K562 (cell line): ENCODE measurements around the gene USPL1. TPM values are rescaled to one million over a fixed set of nuclear protein-coding genes. Genes with fewer than 3 reads are reported as not detected.

Experiments
- CREM ChIP-seq: IDR thresholded peaks from 2 replicates; pipeline ENCODE4 v1.6.1; 2014; ENCODE audit warnings: antibody characterized with exemption, low read depth
- HDAC1 ChIP-seq, 2 experiments: fragments of 450-650 bp; IDR thresholded peaks; 2 replicates each; pipeline ENCODE4 v1.6.1; 2016 to 2017; ENCODE audit warnings: inconsistent platforms in 1 of 2, mild to moderate bottlenecking in 1 of 2, moderate library complexity in 1 of 2
- NFRKB ChIP-seq: fragments of 450-650 bp; IDR thresholded peaks from 2 replicates; pipeline ENCODE4 v1.6.1; 2016; ENCODE audit warnings: low read depth
- ZNF586 ChIP-seq: fragments of 450-650 bp; formaldehyde crosslinking; conservative IDR thresholded peaks from 2 replicates; pipeline ENCODE4 v1.4.0; 2020; ENCODE audit warnings: mild to moderate bottlenecking, moderate library complexity
- polyA plus RNA-seq, 8 experiments: library from polyadenylated mRNA; depleted of rRNA in 4 of 8; stranded (reverse) in 5 of 8; unstranded in 3 of 8; fragments of >200 nt; fragmentation: Nextera tagmentation in 2 of 8; fragmentation: Illumina TruSeq in 1 of 8; extraction: Ambion mirVana in 2 of 8; extraction: Trizol in 1 of 8; gene quantifications; 2 replicates each; pipeline versions ENCODE4 v1.2.1 to v1.2.3, GENCODE V29; 2011 to 2014; ENCODE audit warnings: inconsistent platforms in 1 of 8, missing spikeins in 1 of 8
- total RNA-seq, 7 experiments: library from RNA; depleted of rRNA in 6 of 7; stranded (reverse); fragments of >200 nt in 6 of 7; fragmentation: Illumina TruSeq in 2 of 7; extraction: Trizol in 2 of 7; gene quantifications; 2 replicates each; pipeline versions ENCODE4 v1.2.1 to v1.2.3, GENCODE V29; 2011 to 2021; ENCODE audit warnings: low replicate concordance in 1 of 7
- TF ChIP-seq, protein P1 (sequence below), 3 experiments: fragments of 200-800 bp in 1 of 3; fragments of 250-450 bp in 1 of 3; fragments of 450-650 bp in 1 of 3; sonication (Bioruptor Pico) in 1 of 3; sonication (Bioruptor generic) in 1 of 3; formaldehyde crosslinking in 1 of 3; IDR thresholded peaks; 2 replicates each; pipeline versions ENCODE4 v1.6.1 to v1.8.0; 2016 to 2022; ENCODE audit warnings: mild to moderate bottlenecking in 2 of 3, missing genetic modification characterization in 2 of 3, missing compliant biosample characterization in 1 of 3, moderate library complexity in 1 of 3
- TF ChIP-seq, protein P2 (sequence below): sonication (generic); formaldehyde crosslinking; IDR thresholded peaks from 2 replicates; pipeline ENCODE4 v1.8.0; 2022; ENCODE audit warnings: mild to moderate bottlenecking, missing genetic modification reagents
- TF ChIP-seq, protein P3 (sequence below): fragments of 200-600 bp; sonication (generic); IDR thresholded peaks from one replicate; pipeline ENCODE4 v1.6.1; 2012; ENCODE audit warnings: mild to moderate bottlenecking, low read depth, low read length, inconsistent platforms
- TF ChIP-seq, protein P4 (sequence below): fragments of 250-450 bp; sonication (Bioruptor Pico); IDR thresholded peaks from 2 replicates; pipeline ENCODE4 v1.4.0; 2020; ENCODE audit warnings: borderline replicate concordance

USPL1 gene
- total and polyA plus RNA-seq, 9 of the 15 experiments (the other 6 are each of a cell fraction or from before 2014, with no cell fraction given) = 5.5 to 18.0 (median 12.0) TPM

DNA sequence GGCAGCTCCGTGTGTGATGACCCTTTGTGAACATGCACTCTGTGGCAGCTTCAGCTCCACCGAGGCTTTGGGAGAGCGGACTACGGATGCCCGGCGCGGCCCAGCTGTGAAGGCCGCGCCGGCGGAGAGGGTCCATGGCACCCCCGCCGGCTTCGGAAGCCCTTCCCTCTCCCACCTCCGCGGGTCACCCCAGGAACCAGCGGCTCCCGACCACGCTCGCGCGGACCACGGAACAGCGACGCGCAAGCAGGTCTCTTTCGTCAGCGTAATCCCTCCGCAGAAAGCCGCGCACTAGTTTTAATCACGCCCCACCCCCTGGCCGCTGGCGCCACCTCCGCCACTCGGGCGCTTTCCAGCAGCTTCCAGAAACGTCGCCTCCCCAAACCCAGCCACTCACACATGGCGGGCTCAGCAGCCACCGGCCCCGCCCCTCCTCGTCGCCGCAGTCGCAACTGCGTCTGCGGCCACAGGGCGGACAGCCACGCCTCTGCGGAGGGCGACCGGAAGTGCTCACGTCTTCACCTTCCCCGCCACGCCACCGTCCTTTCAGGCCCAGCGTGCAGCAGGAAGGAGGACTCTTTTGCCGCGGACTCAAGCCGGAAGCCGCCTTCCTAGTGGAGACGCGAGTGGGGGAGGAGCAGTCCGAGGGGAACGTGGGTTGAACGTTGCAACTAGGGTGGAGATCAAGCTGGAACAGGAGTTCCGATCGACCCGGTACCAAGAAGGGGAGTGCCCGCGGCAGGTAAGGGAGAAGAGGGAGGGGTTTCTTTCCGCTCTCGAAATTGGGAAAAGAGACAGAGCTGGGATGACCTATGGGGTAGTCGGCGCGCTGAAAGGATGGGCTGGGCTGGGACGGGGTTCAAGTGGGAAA is at the start of gene USPL1 (continued):
- TF ChIP-seq, protein P1, sequence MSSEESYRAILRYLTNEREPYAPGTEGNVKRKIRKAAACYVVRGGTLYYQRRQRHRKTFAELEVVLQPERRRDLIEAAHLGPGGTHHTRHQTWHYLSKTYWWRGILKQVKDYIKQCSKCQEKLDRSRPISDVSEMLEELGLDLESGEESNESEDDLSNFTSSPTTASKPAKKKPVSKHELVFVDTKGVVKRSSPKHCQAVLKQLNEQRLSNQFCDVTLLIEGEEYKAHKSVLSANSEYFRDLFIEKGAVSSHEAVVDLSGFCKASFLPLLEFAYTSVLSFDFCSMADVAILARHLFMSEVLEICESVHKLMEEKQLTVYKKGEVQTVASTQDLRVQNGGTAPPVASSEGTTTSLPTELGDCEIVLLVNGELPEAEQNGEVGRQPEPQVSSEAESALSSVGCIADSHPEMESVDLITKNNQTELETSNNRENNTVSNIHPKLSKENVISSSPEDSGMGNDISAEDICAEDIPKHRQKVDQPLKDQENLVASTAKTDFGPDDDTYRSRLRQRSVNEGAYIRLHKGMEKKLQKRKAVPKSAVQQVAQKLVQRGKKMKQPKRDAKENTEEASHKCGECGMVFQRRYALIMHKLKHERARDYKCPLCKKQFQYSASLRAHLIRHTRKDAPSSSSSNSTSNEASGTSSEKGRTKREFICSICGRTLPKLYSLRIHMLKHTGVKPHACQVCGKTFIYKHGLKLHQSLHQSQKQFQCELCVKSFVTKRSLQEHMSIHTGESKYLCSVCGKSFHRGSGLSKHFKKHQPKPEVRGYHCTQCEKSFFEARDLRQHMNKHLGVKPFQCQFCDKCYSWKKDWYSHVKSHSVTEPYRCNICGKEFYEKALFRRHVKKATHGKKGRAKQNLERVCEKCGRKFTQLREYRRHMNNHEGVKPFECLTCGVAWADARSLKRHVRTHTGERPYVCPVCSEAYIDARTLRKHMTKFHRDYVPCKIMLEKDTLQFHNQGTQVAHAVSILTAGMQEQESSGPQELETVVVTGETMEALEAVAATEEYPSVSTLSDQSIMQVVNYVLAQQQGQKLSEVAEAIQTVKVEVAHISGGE (CRISPR knock-in tag; IDR thresholded peaks at IDR 0.05) = peak; percentile 96 to 100 (median 100)
- no peak for TF ChIP-seq NFRKB
- TF ChIP-seq, protein P2, sequence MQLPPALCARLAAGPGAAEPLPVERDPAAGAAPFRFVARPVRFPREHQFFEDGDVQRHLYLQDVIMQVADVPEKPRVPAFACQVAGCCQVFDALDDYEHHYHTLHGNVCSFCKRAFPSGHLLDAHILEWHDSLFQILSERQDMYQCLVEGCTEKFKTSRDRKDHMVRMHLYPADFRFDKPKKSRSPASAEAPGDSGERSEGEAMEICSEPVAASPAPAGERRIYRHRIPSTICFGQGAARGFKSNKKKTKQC (CRISPR knock-in tag) = peak; percentile 44; the same call in 1 of the 2 replicates
- TF ChIP-seq, protein P3, sequence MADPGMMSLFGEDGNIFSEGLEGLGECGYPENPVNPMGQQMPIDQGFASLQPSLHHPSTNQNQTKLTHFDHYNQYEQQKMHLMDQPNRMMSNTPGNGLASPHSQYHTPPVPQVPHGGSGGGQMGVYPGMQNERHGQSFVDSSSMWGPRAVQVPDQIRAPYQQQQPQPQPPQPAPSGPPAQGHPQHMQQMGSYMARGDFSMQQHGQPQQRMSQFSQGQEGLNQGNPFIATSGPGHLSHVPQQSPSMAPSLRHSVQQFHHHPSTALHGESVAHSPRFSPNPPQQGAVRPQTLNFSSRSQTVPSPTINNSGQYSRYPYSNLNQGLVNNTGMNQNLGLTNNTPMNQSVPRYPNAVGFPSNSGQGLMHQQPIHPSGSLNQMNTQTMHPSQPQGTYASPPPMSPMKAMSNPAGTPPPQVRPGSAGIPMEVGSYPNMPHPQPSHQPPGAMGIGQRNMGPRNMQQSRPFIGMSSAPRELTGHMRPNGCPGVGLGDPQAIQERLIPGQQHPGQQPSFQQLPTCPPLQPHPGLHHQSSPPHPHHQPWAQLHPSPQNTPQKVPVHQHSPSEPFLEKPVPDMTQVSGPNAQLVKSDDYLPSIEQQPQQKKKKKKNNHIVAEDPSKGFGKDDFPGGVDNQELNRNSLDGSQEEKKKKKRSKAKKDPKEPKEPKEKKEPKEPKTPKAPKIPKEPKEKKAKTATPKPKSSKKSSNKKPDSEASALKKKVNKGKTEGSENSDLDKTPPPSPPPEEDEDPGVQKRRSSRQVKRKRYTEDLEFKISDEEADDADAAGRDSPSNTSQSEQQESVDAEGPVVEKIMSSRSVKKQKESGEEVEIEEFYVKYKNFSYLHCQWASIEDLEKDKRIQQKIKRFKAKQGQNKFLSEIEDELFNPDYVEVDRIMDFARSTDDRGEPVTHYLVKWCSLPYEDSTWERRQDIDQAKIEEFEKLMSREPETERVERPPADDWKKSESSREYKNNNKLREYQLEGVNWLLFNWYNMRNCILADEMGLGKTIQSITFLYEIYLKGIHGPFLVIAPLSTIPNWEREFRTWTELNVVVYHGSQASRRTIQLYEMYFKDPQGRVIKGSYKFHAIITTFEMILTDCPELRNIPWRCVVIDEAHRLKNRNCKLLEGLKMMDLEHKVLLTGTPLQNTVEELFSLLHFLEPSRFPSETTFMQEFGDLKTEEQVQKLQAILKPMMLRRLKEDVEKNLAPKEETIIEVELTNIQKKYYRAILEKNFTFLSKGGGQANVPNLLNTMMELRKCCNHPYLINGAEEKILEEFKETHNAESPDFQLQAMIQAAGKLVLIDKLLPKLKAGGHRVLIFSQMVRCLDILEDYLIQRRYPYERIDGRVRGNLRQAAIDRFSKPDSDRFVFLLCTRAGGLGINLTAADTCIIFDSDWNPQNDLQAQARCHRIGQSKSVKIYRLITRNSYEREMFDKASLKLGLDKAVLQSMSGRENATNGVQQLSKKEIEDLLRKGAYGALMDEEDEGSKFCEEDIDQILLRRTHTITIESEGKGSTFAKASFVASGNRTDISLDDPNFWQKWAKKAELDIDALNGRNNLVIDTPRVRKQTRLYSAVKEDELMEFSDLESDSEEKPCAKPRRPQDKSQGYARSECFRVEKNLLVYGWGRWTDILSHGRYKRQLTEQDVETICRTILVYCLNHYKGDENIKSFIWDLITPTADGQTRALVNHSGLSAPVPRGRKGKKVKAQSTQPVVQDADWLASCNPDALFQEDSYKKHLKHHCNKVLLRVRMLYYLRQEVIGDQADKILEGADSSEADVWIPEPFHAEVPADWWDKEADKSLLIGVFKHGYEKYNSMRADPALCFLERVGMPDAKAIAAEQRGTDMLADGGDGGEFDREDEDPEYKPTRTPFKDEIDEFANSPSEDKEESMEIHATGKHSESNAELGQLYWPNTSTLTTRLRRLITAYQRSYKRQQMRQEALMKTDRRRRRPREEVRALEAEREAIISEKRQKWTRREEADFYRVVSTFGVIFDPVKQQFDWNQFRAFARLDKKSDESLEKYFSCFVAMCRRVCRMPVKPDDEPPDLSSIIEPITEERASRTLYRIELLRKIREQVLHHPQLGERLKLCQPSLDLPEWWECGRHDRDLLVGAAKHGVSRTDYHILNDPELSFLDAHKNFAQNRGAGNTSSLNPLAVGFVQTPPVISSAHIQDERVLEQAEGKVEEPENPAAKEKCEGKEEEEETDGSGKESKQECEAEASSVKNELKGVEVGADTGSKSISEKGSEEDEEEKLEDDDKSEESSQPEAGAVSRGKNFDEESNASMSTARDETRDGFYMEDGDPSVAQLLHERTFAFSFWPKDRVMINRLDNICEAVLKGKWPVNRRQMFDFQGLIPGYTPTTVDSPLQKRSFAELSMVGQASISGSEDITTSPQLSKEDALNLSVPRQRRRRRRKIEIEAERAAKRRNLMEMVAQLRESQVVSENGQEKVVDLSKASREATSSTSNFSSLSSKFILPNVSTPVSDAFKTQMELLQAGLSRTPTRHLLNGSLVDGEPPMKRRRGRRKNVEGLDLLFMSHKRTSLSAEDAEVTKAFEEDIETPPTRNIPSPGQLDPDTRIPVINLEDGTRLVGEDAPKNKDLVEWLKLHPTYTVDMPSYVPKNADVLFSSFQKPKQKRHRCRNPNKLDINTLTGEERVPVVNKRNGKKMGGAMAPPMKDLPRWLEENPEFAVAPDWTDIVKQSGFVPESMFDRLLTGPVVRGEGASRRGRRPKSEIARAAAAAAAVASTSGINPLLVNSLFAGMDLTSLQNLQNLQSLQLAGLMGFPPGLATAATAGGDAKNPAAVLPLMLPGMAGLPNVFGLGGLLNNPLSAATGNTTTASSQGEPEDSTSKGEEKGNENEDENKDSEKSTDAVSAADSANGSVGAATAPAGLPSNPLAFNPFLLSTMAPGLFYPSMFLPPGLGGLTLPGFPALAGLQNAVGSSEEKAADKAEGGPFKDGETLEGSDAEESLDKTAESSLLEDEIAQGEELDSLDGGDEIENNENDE = peak; percentile 70
- TF ChIP-seq ZNF586 (CRISPR knock-in tag) = no peak
- TF ChIP-seq, protein P4, sequence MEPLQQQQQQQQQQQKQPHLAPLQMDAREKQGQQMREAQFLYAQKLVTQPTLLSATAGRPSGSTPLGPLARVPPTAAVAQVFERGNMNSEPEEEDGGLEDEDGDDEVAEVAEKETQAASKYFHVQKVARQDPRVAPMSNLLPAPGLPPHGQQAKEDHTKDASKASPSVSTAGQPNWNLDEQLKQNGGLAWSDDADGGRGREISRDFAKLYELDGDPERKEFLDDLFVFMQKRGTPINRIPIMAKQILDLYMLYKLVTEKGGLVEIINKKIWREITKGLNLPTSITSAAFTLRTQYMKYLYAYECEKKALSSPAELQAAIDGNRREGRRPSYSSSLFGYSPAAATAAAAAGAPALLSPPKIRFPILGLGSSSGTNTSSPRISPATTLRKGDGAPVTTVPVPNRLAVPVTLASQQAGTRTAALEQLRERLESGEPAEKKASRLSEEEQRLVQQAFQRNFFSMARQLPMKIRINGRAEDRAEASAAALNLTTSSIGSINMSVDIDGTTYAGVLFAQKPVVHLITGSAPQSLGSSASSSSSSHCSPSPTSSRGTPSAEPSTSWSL (CRISPR knock-in tag) = no peak
- TF ChIP-seq HDAC1 (IDR thresholded peaks at IDR 0.05) = peak; percentile 16 to 91; a peak in 3 of 4 replicates
- TF ChIP-seq CREM = peak; percentile 91
